ENCODE measurements around the gene NAA16.

The NAA16 gene

DNA sequence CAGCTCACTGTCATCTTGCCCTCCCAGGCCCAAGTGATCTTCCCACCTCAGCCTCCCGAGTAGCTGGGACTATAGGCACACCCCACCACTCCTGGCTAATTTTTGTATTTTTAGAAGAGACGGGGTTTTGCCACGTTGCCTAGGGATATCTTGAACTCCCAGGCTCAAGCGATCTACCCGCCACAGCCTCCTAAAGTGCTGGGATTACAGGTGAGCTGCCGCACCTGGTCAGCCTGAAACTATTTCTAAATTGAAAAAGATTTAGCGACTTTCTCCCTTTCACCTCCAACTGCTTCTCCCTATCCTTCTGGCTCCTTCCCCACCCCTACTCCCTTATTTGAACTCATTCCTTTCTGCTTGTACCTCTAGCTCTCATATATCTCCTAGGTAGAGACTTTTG lies 19.8 kb upstream of the NAA16 start:
- Histone ChIP-seq H3K4me2 (ENCODE audit: low read depth, low read length, poor library complexity, severe bottlenecking) (no peak overlapping the region), H3F3A (ENCODE audit: low read depth) (no peaks in the 10 kb centered on the region), H4K20me1 (ENCODE audit: insufficient read depth, low read length, poor library complexity, severe bottlenecking) (no peaks in the 10 kb centered on the region), H3K9me2 (replicated peaks; ENCODE audit: low read depth, low read length) (no peaks in the 10 kb centered on the region), H2AFZ (ENCODE audit: low read length) (no peak overlapping the region), H3K4me3 (ENCODE audit: low read length, poor library complexity, severe bottlenecking) (no peak overlapping the region), H3K9me3 (ENCODE audit: insufficient read depth, low read depth, low read length) (no peaks in the 10 kb centered on the region), H3K79me2 (ENCODE audit: insufficient read depth, low read length) (no peaks in the 10 kb centered on the region), H3K36me3 (ENCODE audit: insufficient read depth, low read length) (no peaks in the 10 kb centered on the region), H3K9ac (ENCODE audit: low read depth, low read length, poor library complexity, severe bottlenecking) (no peak overlapping the region), H3K4me1 (ENCODE audit: insufficient read depth, low read length, poor library complexity, severe bottlenecking) (no peaks in the 10 kb centered on the region), H3K27me3 (ENCODE audit: insufficient read depth, low read length, poor library complexity, severe bottlenecking) (no peaks in the 10 kb centered on the region)
- TF ChIP-seq, protein P1, sequence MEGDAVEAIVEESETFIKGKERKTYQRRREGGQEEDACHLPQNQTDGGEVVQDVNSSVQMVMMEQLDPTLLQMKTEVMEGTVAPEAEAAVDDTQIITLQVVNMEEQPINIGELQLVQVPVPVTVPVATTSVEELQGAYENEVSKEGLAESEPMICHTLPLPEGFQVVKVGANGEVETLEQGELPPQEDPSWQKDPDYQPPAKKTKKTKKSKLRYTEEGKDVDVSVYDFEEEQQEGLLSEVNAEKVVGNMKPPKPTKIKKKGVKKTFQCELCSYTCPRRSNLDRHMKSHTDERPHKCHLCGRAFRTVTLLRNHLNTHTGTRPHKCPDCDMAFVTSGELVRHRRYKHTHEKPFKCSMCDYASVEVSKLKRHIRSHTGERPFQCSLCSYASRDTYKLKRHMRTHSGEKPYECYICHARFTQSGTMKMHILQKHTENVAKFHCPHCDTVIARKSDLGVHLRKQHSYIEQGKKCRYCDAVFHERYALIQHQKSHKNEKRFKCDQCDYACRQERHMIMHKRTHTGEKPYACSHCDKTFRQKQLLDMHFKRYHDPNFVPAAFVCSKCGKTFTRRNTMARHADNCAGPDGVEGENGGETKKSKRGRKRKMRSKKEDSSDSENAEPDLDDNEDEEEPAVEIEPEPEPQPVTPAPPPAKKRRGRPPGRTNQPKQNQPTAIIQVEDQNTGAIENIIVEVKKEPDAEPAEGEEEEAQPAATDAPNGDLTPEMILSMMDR (conservative IDR thresholded peaks at IDR 0.05; ENCODE audit: low read length) = no peak
- no peak for TF ChIP-seq EZH2phosphoT487 (IDR thresholded peaks at IDR 0.05; ENCODE audit: borderline replicate concordance)

DNA sequence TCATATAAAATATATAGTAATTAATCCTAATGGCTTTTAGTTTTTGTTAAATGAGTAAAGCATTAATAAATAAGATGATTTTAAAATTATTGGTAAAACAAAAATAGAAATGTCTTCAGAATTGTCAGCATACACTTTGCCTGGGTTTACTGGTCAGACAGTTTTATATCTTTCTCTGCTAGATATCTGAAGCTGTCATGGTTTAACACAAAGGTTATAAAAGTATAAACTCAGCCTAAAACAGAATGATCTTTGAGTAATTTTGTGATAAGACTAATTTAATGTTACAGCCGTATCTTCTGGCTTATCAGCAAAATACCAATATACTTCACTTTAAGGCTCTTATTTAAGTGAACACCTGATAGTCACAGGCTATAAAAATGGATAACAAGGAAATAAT lies 17.8 kb upstream of the NAA16 start:
- TF ChIP-seq, protein P1 (conservative IDR thresholded peaks at IDR 0.05; ENCODE audit: low read length) = no peak
- TF ChIP-seq EZH2phosphoT487 (IDR thresholded peaks at IDR 0.05; ENCODE audit: borderline replicate concordance) = no peak
- Histone ChIP-seq H3K79me2 (ENCODE audit: insufficient read depth, low read length) (no peaks in the 10 kb centered on the region), H3K9me3 (ENCODE audit: insufficient read depth, low read depth, low read length) (no peaks in the 10 kb centered on the region), H3F3A (ENCODE audit: low read depth) (no peaks in the 10 kb centered on the region), H4K20me1 (ENCODE audit: insufficient read depth, low read length, poor library complexity, severe bottlenecking) (no peaks in the 10 kb centered on the region), H3K9ac (ENCODE audit: low read depth, low read length, poor library complexity, severe bottlenecking) (no peak overlapping the region), H3K27me3 (ENCODE audit: insufficient read depth, low read length, poor library complexity, severe bottlenecking) (no peaks in the 10 kb centered on the region), H3K4me1 (ENCODE audit: insufficient read depth, low read length, poor library complexity, severe bottlenecking) (no peaks in the 10 kb centered on the region), H2AFZ (ENCODE audit: low read length) (no peak overlapping the region), H3K4me3 (ENCODE audit: low read length, poor library complexity, severe bottlenecking) (no peak overlapping the region), H3K36me3 (ENCODE audit: insufficient read depth, low read length) (no peaks in the 10 kb centered on the region), H3K9me2 (replicated peaks; ENCODE audit: low read depth, low read length) (no peaks in the 10 kb centered on the region), H3K4me2 (ENCODE audit: low read depth, low read length, poor library complexity, severe bottlenecking) (no peak overlapping the region)

DNA sequence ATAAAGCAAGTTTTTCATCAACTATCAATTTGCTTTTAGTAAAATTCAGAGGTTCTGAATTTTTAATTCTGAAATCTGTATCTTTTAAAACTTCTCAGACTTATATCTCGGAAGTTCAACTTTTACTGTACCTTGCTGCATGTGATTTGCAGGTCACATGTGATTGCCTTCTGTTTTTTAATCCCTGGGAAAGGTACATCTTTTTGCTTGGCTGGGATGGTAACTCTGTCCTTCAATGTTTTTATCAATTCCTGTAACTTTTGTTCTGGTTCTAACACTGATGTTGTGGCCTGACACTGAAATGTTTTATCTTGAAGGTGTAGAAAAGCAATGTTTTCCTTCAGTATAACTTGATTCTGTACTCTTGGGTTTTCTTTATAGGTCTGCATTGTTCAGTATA lies 16.2 kb upstream of the NAA16 start:
- Histone ChIP-seq H3K4me2 (ENCODE audit: low read depth, low read length, poor library complexity, severe bottlenecking) (no peak overlapping the region), H3K79me2 (ENCODE audit: insufficient read depth, low read length) (no peaks in the 10 kb centered on the region), H2AFZ (ENCODE audit: low read length) (no peak overlapping the region), H3F3A (ENCODE audit: low read depth) (no peaks in the 10 kb centered on the region), H3K4me3 (ENCODE audit: low read length, poor library complexity, severe bottlenecking) (no peak overlapping the region), H3K36me3 (ENCODE audit: insufficient read depth, low read length) (no peaks in the 10 kb centered on the region), H4K20me1 (ENCODE audit: insufficient read depth, low read length, poor library complexity, severe bottlenecking) (no peaks in the 10 kb centered on the region), H3K4me1 (ENCODE audit: insufficient read depth, low read length, poor library complexity, severe bottlenecking) (no peaks in the 10 kb centered on the region), H3K9me2 (replicated peaks; ENCODE audit: low read depth, low read length) (no peaks in the 10 kb centered on the region), H3K27me3 (ENCODE audit: insufficient read depth, low read length, poor library complexity, severe bottlenecking) (no peaks in the 10 kb centered on the region), H3K9me3 (ENCODE audit: insufficient read depth, low read depth, low read length) (no peaks in the 10 kb centered on the region), H3K9ac (ENCODE audit: low read depth, low read length, poor library complexity, severe bottlenecking) (no peak overlapping the region)
- TF ChIP-seq, protein P1 (conservative IDR thresholded peaks at IDR 0.05; ENCODE audit: low read length) = no peak
- TF ChIP-seq EZH2phosphoT487 (IDR thresholded peaks at IDR 0.05; ENCODE audit: borderline replicate concordance) = no peak

All from Loucy (cell line).